Suprapubic skin (tissue), 4 donors: ENCODE results near the gene LTA4H.

ENCODE experiments used
- EP300 ChIP-seq: sonication (generic); formaldehyde crosslinking; IDR thresholded peaks from one replicate; pipeline ENCODE4 v1.6.1; 2017; ENCODE audit warnings: antibody characterized with exemption
- POLR2A ChIP-seq, 2 donors: fragments of 450-650 bp; IDR thresholded peaks; one replicate each; pipeline ENCODE4 v1.6.1; 2017; ENCODE audit warnings: antibody characterized with exemption in 2 of 2, mild to moderate bottlenecking in 2 of 2, moderate library complexity in 2 of 2
- POLR2AphosphoS5 ChIP-seq, 3 donors: sonication (generic); formaldehyde crosslinking; IDR thresholded peaks; one replicate each; pipeline ENCODE4 v1.6.1; 2017; ENCODE audit warnings: antibody characterized with exemption in 3 of 3
- TF ChIP-seq, protein P1 (sequence below), 2 donors: fragments of 200-600 bp in 1 of 2; fragments of 450-650 bp in 1 of 2; sonication (generic) in 1 of 2; IDR thresholded peaks; one replicate each; pipeline ENCODE4 v1.5.1; 2016 to 2019; ENCODE audit warnings: antibody characterized with exemption in 2 of 2, mild to moderate bottlenecking in 1 of 2, moderate library complexity in 1 of 2

DNA sequence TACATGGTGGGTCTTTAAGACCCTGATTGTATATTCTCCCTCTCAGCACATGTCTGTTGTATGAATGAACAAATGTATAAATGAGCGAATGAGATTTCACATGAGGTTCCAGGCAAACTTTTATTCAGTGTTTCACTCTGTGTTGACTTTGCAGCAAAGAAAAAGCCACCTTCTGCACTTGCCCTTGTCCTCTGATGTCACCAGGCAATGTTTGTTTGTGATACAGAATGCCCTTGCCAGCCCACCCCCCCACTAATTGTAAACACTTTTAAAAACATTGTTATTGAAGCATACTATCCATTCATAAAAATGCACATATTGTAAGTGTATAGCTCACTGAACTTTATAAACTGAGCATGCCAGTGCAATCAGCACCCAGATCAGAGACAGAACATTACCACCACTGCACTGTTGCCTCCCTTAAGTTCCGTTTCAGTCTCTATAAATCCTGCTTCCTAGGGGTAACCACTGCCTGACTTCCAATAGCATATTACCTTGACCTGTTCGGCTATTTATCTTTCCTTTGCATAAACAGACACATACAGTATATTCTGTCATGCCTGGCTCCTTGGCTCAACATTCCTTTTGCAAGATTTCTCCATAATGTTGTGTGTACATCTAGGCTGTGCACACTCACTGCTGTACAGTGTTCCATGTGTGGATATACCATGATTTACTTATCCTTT is 11.3 kb upstream of the LTA4H start:
- TF ChIP-seq, protein P1, sequence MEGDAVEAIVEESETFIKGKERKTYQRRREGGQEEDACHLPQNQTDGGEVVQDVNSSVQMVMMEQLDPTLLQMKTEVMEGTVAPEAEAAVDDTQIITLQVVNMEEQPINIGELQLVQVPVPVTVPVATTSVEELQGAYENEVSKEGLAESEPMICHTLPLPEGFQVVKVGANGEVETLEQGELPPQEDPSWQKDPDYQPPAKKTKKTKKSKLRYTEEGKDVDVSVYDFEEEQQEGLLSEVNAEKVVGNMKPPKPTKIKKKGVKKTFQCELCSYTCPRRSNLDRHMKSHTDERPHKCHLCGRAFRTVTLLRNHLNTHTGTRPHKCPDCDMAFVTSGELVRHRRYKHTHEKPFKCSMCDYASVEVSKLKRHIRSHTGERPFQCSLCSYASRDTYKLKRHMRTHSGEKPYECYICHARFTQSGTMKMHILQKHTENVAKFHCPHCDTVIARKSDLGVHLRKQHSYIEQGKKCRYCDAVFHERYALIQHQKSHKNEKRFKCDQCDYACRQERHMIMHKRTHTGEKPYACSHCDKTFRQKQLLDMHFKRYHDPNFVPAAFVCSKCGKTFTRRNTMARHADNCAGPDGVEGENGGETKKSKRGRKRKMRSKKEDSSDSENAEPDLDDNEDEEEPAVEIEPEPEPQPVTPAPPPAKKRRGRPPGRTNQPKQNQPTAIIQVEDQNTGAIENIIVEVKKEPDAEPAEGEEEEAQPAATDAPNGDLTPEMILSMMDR (IDR thresholded peaks at IDR 0.05) = no peak
- TF ChIP-seq POLR2AphosphoS5 (IDR thresholded peaks at IDR 0.05) = no peak
- no peak for TF ChIP-seq POLR2A (IDR thresholded peaks at IDR 0.05)
- no peak for TF ChIP-seq EP300
